Esophagus (tissue), 2 donors: ENCODE data around the gene LRRC4C. TPM values are rescaled to one million over a fixed set of nuclear protein-coding genes. Genes with fewer than 3 reads are reported as not detected.

Experiments
- H3K27ac ChIP-seq, 2 donors: one replicate each; pipeline ENCODE4 v1.5.1; 2013; ENCODE audit warnings: low read depth in 2 of 2, mild to moderate bottlenecking in 2 of 2, inconsistent platforms in 1 of 2, low read length in 1 of 2, moderate library complexity in 1 of 2
- H3K27me3 ChIP-seq, 2 donors: one replicate each; pipeline ENCODE4 v1.6.1; 2013; ENCODE audit warnings: low read length in 2 of 2, control low read depth in 1 of 2, mild to moderate bottlenecking in 1 of 2; ENCODE audit not compliant: insufficient read depth in 2 of 2, control insufficient read depth in 1 of 2
- H3K36me3 ChIP-seq, 2 donors: one replicate each; pipeline ENCODE4 v1.6.1; 2013; ENCODE audit warnings: low read length in 1 of 2; ENCODE audit not compliant: control insufficient read depth in 2 of 2, insufficient read depth in 2 of 2
- H3K4me1 ChIP-seq, 2 donors: one replicate each; pipeline ENCODE4 v1.6.1; 2013; ENCODE audit warnings: low read length in 1 of 2; ENCODE audit not compliant: control insufficient read depth in 2 of 2, insufficient read depth in 2 of 2
- H3K4me3 ChIP-seq, 2 donors: one replicate each; pipeline ENCODE4 v1.5.1; 2013; ENCODE audit warnings: low read length in 2 of 2, mild to moderate bottlenecking in 2 of 2, low read depth in 1 of 2, moderate library complexity in 1 of 2
- H3K9me3 ChIP-seq, 2 donors: one replicate each; pipeline ENCODE4 v1.6.1; 2013; ENCODE audit warnings: mild to moderate bottlenecking in 2 of 2, low read depth in 1 of 2, low read length in 1 of 2, moderate library complexity in 1 of 2; ENCODE audit not compliant: control insufficient read depth in 2 of 2, insufficient read depth in 1 of 2
- whole genome bisulfite sequencing, 2 donors: extraction: QIAGEN DNeasy Blood & Tissue Kit; methylation state at CpG; one replicate each; pipeline ENCODE4 v1.1.7; 2013; 5-methylcytosine and 5-hydroxymethylcytosine counted together
- polyA plus RNA-seq, 2 donors: library from polyadenylated mRNA; stranded (reverse); fragments of 200-250 nt; gene quantifications; one replicate each; pipeline ENCODE4 v1.2.3, GENCODE V29; 2013
- donor health status: healthy with polysubstance abuse.
- donor health status: Bipolar disorder and iron deficiency.

Gene LRRC4C
- polyA plus RNA-seq, 2 donors: 0.04 to 0.12 TPM

DNA sequence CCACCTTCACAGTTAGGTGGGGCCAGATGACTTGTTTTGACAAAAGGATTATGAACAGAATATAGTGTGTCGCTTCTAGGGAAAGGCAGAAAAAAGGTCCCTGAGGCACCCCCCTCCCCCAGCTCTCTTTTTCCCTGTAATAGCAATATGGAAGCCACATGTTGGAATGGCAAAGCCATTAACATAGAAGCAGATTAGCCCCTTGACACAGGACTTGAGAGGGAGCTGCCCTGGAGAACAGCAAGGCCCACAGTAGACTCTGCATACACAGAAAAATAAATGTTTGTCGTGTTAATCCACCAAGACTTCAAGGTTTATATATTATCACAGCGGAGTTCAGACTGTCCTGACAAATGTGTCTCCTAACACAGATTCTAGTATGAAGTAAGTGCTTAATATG is 1222.9 kb downstream of the LRRC4C start:
- H3K27me3 ChIP-seq: no peaks in the 10 kb centered on the region
- H3K27ac ChIP-seq: no peak overlapping the region
- H3K4me3 ChIP-seq: no peak overlapping the region
- no peaks in the 10 kb centered on the region for H3K4me1 ChIP-seq
- no peaks in the 10 kb centered on the region for H3K9me3 ChIP-seq
- no peaks in the 10 kb centered on the region for H3K36me3 ChIP-seq
- 50 to 66% methylated on average over 3 of the region's 3 CpGs for WGBS, 2 donors

DNA sequence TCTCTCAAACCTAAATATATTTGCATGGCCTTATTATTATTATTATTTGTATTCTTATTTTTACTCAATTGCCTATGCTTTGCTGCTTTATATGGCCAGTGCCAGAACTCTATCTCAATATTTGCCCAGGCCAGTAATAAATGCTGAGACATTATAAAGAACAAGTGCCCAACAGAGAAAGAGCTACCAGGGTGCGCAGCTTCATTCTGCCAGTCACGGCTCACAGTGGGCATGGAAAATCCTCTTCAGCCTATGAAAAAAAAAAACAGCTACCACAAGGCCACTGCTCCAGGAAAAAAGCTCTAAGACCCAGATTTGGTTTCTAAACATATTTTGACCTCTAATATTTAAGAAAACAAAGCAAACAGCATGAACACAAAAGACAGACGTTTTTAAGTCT is 1223.6 kb downstream of the LRRC4C start:
- Histone ChIP-seq H3K27ac (no peak overlapping the region), H3K9me3 (no peaks in the 10 kb centered on the region), H3K4me3 (no peak overlapping the region), H3K4me1 (no peaks in the 10 kb centered on the region), H3K36me3 (no peaks in the 10 kb centered on the region), H3K27me3 (no peaks in the 10 kb centered on the region)
- 54 to 69% methylated on average over 3 of the region's 3 CpGs for WGBS, 2 donors

DNA sequence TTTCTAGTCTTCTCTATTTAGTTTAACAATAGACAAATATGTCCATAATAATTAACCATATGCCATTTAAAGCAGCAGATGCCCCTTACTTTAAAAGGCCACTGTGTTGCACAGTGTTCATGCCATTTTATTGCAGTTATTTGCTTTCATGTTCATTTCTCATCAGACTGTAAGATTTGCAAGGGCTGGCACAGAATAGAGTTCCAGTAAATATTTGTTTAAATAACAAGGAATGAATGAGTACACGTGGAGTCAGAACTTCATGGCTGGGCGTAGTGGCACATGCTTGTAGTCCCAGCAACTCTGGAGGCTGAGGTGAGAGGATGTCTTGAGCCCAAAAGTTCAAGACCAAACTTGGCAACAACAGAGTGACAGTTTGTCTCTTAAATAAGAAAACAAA is 1228.6 kb downstream of the LRRC4C start:
- Histone ChIP-seq H3K9me3 (no peaks in the 10 kb centered on the region), H3K27ac (no peak overlapping the region), H3K27me3 (no peaks in the 10 kb centered on the region), H3K4me3 (no peak overlapping the region), H3K4me1 (no peaks in the 10 kb centered on the region), H3K36me3 (no peaks in the 10 kb centered on the region)
- 49 to 53% methylated on average over 2 of the region's 2 CpGs for WGBS, 2 donors

DNA sequence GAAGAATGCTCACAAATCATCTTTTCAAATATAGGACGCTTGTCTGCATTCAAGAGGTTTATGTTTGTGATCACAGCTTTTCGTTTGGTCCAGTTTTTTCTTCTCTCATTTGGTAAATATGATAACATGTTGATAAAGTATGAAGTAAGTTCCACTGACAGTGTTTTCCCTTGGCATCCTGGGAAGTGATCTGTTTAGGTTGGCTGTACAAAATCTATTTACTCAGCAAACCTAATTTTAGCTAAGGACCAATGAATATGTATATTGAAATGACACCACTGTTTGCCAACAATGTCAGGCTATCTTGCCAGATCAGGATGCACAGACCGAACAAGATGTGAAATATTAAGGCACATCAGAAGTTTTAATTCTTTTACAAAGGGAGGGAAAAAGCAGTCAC is 1230.8 kb downstream of the LRRC4C start:
- no peaks in the 10 kb centered on the region for H3K9me3 ChIP-seq
- H3K27me3 ChIP-seq: no peaks in the 10 kb centered on the region
- H3K27ac ChIP-seq: no peak overlapping the region
- H3K36me3 ChIP-seq: no peaks in the 10 kb centered on the region
- no peak overlapping the region for H3K4me3 ChIP-seq
- WGBS, 2 donors: 45 to 46% methylated on average over 3 of the region's 3 CpGs
- no peaks in the 10 kb centered on the region for H3K4me1 ChIP-seq

DNA sequence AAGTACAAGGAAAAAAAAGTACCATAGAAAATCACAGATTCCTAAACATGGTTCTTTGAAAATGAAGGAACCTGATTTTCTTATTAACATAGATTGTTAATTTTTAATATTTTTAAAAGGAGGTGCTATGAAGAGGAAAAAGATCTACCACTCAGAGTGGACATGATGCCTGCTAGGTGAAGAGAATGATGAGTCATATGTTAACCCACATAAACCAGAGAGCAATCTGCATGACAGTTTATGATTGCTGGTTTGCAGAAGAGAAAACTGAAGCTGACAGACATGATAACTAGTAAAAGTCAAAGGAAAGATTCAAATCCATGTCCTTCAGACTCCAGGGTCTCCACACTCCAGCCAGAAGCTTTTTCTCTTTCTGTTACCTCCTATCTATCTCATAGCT is 1231.7 kb downstream of the LRRC4C start:
- H3K4me3 ChIP-seq: no peak overlapping the region
- H3K27me3 ChIP-seq: no peaks in the 10 kb centered on the region

DNA sequence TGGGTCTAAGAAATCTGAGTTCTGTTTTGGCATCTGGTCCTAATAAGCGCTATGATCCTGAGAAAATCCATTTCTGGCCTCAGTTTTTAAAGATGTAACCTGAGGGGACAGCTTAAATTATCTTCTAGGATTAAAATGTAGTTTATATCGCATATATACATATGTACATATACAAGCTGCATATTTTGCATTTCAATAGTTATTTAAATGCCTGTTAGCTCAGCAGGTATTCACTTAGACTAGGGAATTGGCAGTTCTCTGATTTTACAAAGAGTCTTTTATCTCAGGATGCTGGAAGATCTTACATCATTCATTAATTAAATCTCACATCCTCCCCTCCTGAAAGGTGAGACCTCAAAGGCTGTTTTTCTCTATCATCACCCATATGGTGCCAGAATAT is 1232.8 kb downstream of the LRRC4C start:
- no peaks in the 10 kb centered on the region for H3K9me3 ChIP-seq
- 36% methylated on average over 2 of the region's 2 CpGs for WGBS, 2 donors

More for the DNA sequence above, 1231.7 kb downstream of the LRRC4C start:
- no peaks in the 10 kb centered on the region for H3K9me3 ChIP-seq
- H3K36me3 ChIP-seq: no peaks in the 10 kb centered on the region
- H3K27ac ChIP-seq: no peak overlapping the region
- no peaks in the 10 kb centered on the region for H3K4me1 ChIP-seq

DNA sequence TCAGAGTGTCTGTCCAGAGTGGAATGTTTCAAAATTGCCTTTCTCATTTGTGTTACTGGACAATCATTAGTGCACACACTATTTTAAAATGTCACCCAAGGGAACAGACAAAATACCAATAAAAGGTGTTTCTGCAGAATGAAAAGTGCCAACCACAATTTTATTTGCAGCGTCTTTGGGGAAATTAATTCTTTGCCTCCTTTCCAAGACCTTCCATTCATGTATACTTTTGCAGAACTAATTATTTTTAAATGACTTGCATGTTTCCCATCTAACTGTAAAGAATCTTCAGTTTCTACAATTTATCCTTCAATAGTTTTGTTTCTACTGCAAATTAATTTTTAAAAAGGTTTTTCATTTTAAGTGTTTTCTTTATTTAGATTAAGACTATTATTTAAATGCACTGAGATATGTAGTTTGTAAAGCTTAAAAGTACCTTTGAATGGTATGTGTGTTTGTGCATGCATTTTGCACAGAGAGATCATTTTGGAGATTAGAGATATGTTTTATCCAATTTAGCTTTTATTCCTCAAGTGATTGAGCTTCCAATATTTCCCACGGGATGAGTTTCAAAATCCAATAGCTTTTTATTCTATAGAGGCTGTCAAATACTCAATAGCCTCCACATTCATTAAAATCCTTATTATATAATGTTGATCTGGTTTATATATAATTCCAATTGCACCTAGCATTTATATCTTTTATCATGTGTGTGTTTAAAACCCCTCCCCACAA is 1235.7 kb downstream of the LRRC4C start:
- no peaks in the 10 kb centered on the region for H3K27me3 ChIP-seq
- no peaks in the 10 kb centered on the region for H3K36me3 ChIP-seq
- no peak overlapping the region for H3K4me3 ChIP-seq
- whole genome bisulfite sequencing, 2 donors: 72 to 79% methylated on average over 2 of the region's 2 CpGs
- H3K4me1 ChIP-seq: no peaks in the 10 kb centered on the region
- H3K27ac ChIP-seq: no peak overlapping the region
- H3K9me3 ChIP-seq: no peaks in the 10 kb centered on the region

More for the DNA sequence above, 1232.8 kb downstream of the LRRC4C start:
- H3K4me1 ChIP-seq: no peaks in the 10 kb centered on the region
- H3K4me3 ChIP-seq: no peak overlapping the region
- no peak overlapping the region for H3K27ac ChIP-seq
- no peaks in the 10 kb centered on the region for H3K27me3 ChIP-seq
- H3K36me3 ChIP-seq: no peaks in the 10 kb centered on the region

DNA sequence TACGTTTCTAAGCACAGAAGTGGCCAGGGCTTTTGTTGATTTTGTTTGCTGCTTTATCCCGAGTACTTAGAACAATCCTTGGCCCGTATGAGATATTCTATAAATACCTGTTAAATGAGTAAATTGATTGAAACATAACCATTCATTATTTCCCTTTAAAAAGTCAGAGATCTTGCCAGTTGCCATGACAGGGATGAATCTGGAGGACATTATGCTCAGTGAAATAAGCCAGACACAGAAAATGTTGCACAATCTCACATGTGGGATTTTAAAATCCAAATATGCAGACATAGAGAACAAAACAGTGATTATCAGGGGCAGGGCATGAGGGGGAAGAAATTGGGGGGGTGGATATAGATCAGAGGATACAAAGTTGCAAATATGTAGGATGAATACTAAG is 1240.1 kb downstream of the LRRC4C start:
- Histone ChIP-seq H3K27me3 (no peaks in the 10 kb centered on the region), H3K4me1 (no peaks in the 10 kb centered on the region), H3K4me3 (no peak overlapping the region), H3K27ac (no peak overlapping the region), H3K36me3 (no peaks in the 10 kb centered on the region), H3K9me3 (no peaks in the 10 kb centered on the region)
- 44 to 50% methylated on average over 3 of the region's 3 CpGs for WGBS, 2 donors

DNA sequence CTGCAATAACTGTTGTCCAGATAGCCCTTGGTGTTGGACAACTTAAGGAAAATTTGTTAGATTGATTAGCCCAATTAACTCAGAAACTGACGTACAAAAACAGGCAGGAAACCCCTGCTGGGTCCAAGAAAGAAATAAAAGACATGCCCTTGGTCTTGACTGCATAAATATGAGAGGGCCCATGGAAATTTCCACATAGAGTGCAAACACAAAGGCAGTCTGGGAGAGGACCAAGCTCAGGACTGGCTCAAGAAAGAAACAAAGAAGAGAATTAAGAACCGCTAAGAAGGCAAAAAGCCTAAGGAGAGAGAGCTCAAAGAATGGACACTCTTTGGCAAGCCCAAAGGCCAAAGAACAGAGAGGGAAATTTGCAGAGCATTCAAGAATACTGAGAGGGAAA is 1243.9 kb downstream of the LRRC4C start:
- Histone ChIP-seq H3K27me3 (no peaks in the 10 kb centered on the region), H3K4me3 (no peak overlapping the region), H3K9me3 (no peaks in the 10 kb centered on the region), H3K4me1 (no peaks in the 10 kb centered on the region), H3K36me3 (no peaks in the 10 kb centered on the region), H3K27ac (no peak overlapping the region)
- WGBS, 2 donors: 65 to 76% methylated on average over 2 of the region's 2 CpGs

DNA sequence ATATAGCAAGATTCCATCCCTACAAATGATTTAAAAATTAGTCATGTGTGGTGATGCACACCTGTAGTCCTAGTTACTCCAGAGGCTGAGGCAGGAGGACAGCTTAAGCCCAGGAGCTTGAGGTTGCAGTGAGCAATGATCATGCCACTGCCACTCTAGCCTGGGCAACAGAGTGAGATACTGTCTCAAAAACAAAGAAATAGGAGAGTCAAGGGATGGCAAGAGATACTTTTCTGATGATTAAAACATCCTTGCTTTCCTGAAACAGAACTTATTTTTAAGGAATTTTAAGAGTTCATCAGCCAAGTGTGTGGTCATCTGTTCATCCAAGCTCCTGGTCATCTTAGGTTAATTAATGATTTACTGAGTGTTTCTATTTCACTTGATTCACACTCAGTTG is 1252.0 kb downstream of the LRRC4C start:
- no peaks in the 10 kb centered on the region for H3K4me1 ChIP-seq
- H3K36me3 ChIP-seq: no peaks in the 10 kb centered on the region
- H3K27me3 ChIP-seq: peaks cover 0 to 3% of the 10 kb centered on the region in 2 donors
- H3K9me3 ChIP-seq: no peaks in the 10 kb centered on the region
- no peak overlapping the region for H3K27ac ChIP-seq
- H3K4me3 ChIP-seq: no peak overlapping the region
